OCI-LY3 (cell line): ENCODE data around the gene CCDC167.

Experiments used
- CTCF ChIP-seq: fragments of 200-600, 300-600 bp; sonication (generic); IDR thresholded peaks from 2 replicates; pipeline ENCODE4 v1.5.1; 2014; ENCODE audit warnings: antibody characterized with exemption, low read length, low read depth
- EZH2phosphoT487 ChIP-seq: fragments of 200-600 bp; shearing (Covaris generic); IDR thresholded peaks from 2 replicates; pipeline ENCODE4 v1.6.1; 2018; ENCODE audit warnings: antibody characterized with exemption, mixed run types, low read depth

- TF ChIP-seq CTCF, result no peak
- no peak for TF ChIP-seq EZH2phosphoT487
Measured at GRCh38 chr6:37549154-37549553, 49.5 kb upstream of the CCDC167 start.
